AG09319 (cell line): ENCODE measurements around the gene PDE4D.
"Not testable (repeated sequence)": the region's sequence is repeated elsewhere in the genome, so short reads cannot be mapped to it uniquely, and the experiment has no call there.

Experiments
- DNase-seq: peaks from one replicate; pipeline ENCODE4 v3.0.0-alpha.2; 2010; ENCODE audit warnings: low read depth; ENCODE audit errors: extremely low read depth
- CTCF ChIP-seq: IDR thresholded peaks from 2 replicates; pipeline ENCODE4 v1.5.1; 2011; ENCODE audit warnings: low read depth, mild to moderate bottlenecking, inconsistent platforms, low read length, moderate library complexity

PDE4D gene

GRCh38 chr5:59407967-59408366 is 485.6 kb downstream of the PDE4D start:
- no peak for TF ChIP-seq CTCF
- DNase-seq: no peak

- no peak for TF ChIP-seq CTCF
- DNase-seq: no peak
Observed at GRCh38 chr5:59401637-59402036, 491.9 kb downstream of the PDE4D start.

- not testable (repeated sequence) for DNase-seq
Observed at GRCh38 chr5:59394956-59395355, 498.6 kb downstream of the PDE4D start.

- TF ChIP-seq CTCF: no peak
- no peak for DNase-seq
Observed at GRCh38 chr5:59393585-59394420, 499.7 kb downstream of the PDE4D start.

GRCh38 chr5:59391576-59391975 is 501.9 kb downstream of the PDE4D start:
- no peak for TF ChIP-seq CTCF
- DNase-seq: no peak

GRCh38 chr5:59390989-59391388 is 502.5 kb downstream of the PDE4D start:
- no peak for TF ChIP-seq CTCF

GRCh38 chr5:59390074-59390659 is 503.4 kb downstream of the PDE4D start:
- TF ChIP-seq CTCF: peak; percentile 58
- DNase-seq: peak; percentile 1

More at GRCh38 chr5:59390989-59391388, 502.5 kb downstream of the PDE4D start:
- DNase-seq: no peak
